Uterus (tissue), 2 donors: ENCODE data around the gene MITF.

Experiments
- POLR2A ChIP-seq, 2 donors: fragments of 450-650 bp; IDR thresholded peaks; one replicate each; pipeline ENCODE4 v1.6.1; 2016; ENCODE audit warnings: antibody characterized with exemption in 2 of 2, mild to moderate bottlenecking in 1 of 2, moderate library complexity in 1 of 2
- TF ChIP-seq, protein P1 (sequence below), 4 experiments: fragments of 200-600 bp in 2 of 4; fragments of 450-650 bp in 2 of 4; sonication (generic) in 2 of 4; IDR thresholded peaks; one replicate each; pipeline ENCODE4 v1.5.1; 2016 to 2019; ENCODE audit warnings: antibody characterized with exemption in 4 of 4, mild to moderate bottlenecking in 2 of 4, moderate library complexity in 1 of 4

DNA sequence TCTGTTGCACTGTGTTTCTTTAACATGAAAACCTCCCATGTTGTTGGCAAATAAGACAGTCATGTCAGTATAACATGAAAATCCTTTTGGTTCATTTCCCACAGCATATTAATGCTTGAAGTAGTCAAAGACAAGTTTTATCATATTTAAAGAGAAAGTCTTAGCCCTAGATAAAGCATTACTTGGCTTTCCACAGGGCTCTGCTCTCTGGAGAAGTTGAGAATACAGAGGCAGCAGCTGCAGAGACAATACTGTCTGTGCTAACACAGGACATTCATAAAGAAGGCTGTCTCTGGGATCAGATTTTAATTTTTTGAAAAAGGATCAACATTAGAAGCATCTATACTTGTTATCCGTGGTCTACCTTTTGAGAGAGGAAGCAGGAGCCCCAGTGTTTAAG lies 156.8 kb downstream of the MITF start:
- TF ChIP-seq POLR2A (IDR thresholded peaks at IDR 0.05): no peak
- TF ChIP-seq, protein P1, sequence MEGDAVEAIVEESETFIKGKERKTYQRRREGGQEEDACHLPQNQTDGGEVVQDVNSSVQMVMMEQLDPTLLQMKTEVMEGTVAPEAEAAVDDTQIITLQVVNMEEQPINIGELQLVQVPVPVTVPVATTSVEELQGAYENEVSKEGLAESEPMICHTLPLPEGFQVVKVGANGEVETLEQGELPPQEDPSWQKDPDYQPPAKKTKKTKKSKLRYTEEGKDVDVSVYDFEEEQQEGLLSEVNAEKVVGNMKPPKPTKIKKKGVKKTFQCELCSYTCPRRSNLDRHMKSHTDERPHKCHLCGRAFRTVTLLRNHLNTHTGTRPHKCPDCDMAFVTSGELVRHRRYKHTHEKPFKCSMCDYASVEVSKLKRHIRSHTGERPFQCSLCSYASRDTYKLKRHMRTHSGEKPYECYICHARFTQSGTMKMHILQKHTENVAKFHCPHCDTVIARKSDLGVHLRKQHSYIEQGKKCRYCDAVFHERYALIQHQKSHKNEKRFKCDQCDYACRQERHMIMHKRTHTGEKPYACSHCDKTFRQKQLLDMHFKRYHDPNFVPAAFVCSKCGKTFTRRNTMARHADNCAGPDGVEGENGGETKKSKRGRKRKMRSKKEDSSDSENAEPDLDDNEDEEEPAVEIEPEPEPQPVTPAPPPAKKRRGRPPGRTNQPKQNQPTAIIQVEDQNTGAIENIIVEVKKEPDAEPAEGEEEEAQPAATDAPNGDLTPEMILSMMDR (IDR thresholded peaks at IDR 0.05): no peak
